Activated B cell treated with CpG ODN at 0.5 μM for 24 hours (primary cell): ENCODE measurements around the gene ATP8A2. TPM values are rescaled to one million over a fixed set of nuclear protein-coding genes. Genes with fewer than 3 reads are reported as not detected.
"Not testable (repeated sequence)": the region's sequence is repeated elsewhere in the genome, so short reads cannot be mapped to it uniquely, and the experiment has no call there.

Experiments used
- ATAC-seq: fragments of 200-7000 bp; cut with Tn5 transposase; one replicate; pipeline ENCODE4 v1.10.0; 2021; ENCODE audit warnings: low read depth, mild to moderate bottlenecking, moderate library complexity
- CTCF ChIA-PET: fragments of 350-600 bp; sonication (Branson Sonifier 250); formaldehyde crosslinking; loops from one replicate; lab custom pipeline; 2021; ENCODE audit warnings: antibody characterized with exemption; lab: Charles Lee
- POLR2A ChIA-PET: fragments of 350-600 bp; sonication (Branson Sonifier 250); formaldehyde crosslinking; loops from one replicate; lab custom pipeline; 2021; ENCODE audit warnings: antibody characterized with exemption; lab: Charles Lee
- DNase-seq: peaks from one replicate; pipeline ENCODE4 v3.0.0; 2022
- H3K27ac Mint-ChIP-seq: one replicate; pipeline ENCODE4 v1.8.0; 2020; ENCODE audit warnings: mixed read lengths
- H3K27me3 Mint-ChIP-seq: one replicate; pipeline ENCODE4 v1.8.0; 2021; ENCODE audit warnings: mixed read lengths
- H3K36me3 Mint-ChIP-seq: one replicate; pipeline ENCODE4 v1.8.0; 2021; ENCODE audit warnings: low read depth, mixed read lengths
- H3K4me1 Mint-ChIP-seq: one replicate; pipeline ENCODE4 v1.8.0; 2021; ENCODE audit warnings: mixed read lengths
- H3K4me3 Mint-ChIP-seq: one replicate; pipeline ENCODE4 v1.8.0; 2020; ENCODE audit warnings: mild to moderate bottlenecking, mixed read lengths
- H3K9me3 Mint-ChIP-seq: one replicate; pipeline ENCODE4 v1.8.0; 2020; ENCODE audit warnings: mixed read lengths
- intact Hi-C: fragments of 100-400 bp; cut with micrococcal nuclease; formaldehyde crosslinking; loops from one replicate; pipeline ENCODE4 v1.15.1; 2024
- total RNA-seq: library from RNA; stranded (reverse); gene quantifications from 2 replicates; pipeline ENCODE4 v1.2.3, GENCODE V29; 2022
- TF ChIP-seq, protein P1 (sequence below): fragments of 200-600 bp; IDR thresholded peaks from one replicate; pipeline ENCODE4 v1.8.0; 2022; ENCODE audit warnings: antibody characterized with exemption, mild to moderate bottlenecking

Gene ATP8A2
- total RNA-seq, 1 donor from 2014 or later: not detected

DNA sequence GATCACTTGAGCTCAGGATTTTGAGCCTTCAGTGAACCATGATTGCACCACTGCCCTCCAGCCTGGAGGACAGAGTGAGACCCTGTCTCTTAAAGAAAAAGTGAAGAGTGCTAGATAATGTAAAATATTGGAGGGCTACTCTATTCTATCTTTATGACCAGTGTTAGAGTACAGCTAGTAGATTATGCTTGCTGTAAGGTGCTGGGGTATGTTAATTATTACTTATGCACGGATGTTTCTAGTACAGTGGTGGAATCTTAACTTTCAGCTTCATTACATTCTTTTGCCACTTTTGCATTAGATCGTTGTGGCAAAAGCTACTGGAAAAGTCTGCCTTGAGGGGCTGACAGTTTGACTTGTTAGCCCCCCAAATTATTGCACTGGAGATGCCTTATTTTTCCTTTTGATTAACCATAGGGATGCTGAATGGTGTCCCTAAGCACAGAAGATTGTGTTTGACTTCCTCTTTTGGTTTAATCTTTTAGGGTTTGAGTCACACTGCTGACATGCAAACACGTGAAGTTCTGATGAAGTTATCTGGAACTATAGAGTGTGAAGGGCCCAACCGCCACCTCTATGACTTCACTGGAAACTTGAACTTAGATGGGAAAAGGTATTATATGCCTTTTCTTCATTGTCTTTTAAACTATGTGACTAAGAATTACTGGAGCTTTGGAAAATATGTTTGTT, 169.8 kb downstream of the ATP8A2 start:
- ATAC-seq (no peak), DNase-seq (no peak)
- no peaks in the 10 kb centered on the region for H3K4me1 Mint-ChIP-seq
- no peak overlapping the region for H3K4me3 Mint-ChIP-seq
- no peaks in the 10 kb centered on the region for H3K9me3 Mint-ChIP-seq
- peaks cover 2% of the 10 kb centered on the region for H3K27me3 Mint-ChIP-seq
- TF ChIP-seq, protein P1, sequence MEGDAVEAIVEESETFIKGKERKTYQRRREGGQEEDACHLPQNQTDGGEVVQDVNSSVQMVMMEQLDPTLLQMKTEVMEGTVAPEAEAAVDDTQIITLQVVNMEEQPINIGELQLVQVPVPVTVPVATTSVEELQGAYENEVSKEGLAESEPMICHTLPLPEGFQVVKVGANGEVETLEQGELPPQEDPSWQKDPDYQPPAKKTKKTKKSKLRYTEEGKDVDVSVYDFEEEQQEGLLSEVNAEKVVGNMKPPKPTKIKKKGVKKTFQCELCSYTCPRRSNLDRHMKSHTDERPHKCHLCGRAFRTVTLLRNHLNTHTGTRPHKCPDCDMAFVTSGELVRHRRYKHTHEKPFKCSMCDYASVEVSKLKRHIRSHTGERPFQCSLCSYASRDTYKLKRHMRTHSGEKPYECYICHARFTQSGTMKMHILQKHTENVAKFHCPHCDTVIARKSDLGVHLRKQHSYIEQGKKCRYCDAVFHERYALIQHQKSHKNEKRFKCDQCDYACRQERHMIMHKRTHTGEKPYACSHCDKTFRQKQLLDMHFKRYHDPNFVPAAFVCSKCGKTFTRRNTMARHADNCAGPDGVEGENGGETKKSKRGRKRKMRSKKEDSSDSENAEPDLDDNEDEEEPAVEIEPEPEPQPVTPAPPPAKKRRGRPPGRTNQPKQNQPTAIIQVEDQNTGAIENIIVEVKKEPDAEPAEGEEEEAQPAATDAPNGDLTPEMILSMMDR: no peak
- H3K27ac Mint-ChIP-seq: no peak overlapping the region
- ChIA-PET POLR2A (no interaction called here), CTCF (no interaction called here)
- no peaks in the 10 kb centered on the region for H3K36me3 Mint-ChIP-seq
- intact Hi-C loops: no loop called here

DNA sequence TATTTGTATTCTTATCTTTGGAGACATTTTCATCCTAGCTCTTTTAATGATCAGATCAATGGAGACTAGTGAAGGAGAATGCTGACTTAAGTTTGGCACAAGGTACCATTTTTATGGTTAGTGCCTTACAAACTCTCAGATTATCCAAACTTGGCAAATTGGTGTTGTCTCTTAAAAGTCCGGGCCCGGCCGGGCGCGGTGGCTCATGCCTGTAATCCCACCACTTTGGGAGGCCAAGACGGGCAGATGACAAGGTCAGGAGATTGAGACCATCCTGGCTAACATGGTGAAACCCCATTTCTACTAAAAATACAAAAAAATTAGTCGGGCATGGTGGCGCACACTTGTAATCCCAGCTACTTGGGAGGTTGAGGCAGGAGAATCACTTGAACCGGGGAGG, 177.2 kb downstream of the ATP8A2 start:
- POLR2A ChIA-PET, H3K4me3 Mint-ChIP-seq, DNase-seq, H3K27ac Mint-ChIP-seq, H3K27me3 Mint-ChIP-seq, H3K4me1 Mint-ChIP-seq, intact Hi-C loops, CTCF ChIA-PET, H3K9me3 Mint-ChIP-seq, H3K36me3 Mint-ChIP-seq, ATAC-seq: not testable (repeated sequence)

DNA sequence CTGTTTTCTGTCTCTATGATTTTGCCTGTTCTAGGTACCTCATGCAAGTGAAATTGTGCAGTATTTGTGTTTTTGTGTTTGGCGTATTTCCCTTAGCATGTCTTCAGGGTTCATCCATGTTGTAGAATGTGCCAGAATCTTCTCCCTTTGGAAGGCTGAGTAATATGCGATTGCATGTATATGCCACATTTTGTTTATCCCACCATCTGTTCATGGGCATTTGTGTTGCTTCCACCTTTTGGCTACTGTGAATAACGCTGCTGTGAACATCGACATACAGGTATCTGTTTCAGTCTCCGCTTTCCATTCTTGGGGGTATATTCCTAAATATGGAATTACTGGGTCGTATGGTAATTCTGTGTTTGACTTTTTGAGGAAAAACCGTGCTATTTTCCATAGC, 190.0 kb downstream of the ATP8A2 start:
- intact Hi-C loops: no loop called here
- TF ChIP-seq, protein P1: no peak
- CTCF ChIA-PET: no interaction called here
- no peaks in the 10 kb centered on the region for H3K36me3 Mint-ChIP-seq
- ATAC-seq: no peak
- no peak overlapping the region for H3K4me3 Mint-ChIP-seq
- no peaks in the 10 kb centered on the region for H3K9me3 Mint-ChIP-seq
- H3K27ac Mint-ChIP-seq: no peak overlapping the region
- no peaks in the 10 kb centered on the region for H3K4me1 Mint-ChIP-seq
- H3K27me3 Mint-ChIP-seq: peaks cover 6% of the 10 kb centered on the region
- DNase-seq: no peak
- POLR2A ChIA-PET: no interaction called here

DNA sequence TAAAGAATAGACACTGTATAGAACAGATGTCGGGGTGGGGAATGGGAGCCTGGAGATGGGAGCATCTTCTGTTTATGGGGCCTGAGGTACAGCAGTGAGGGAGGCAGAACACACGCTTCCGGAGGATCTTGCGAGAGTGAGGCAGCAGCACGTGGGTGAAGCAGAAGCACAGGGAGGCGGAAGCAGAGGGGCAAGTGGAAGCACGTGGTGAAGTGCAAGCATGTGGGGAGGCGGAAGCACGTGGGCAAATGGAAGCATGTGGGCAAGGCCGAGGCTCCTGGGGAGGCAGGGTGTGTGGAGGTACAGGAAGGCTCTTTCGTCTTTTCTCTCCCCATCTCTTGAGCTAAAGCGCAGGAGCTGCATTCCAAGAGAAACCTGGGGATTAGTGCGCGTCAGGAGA, 198.4 kb downstream of the ATP8A2 start:
- ChIA-PET POLR2A (no interaction called here), CTCF (no interaction called here)
- ATAC-seq: no peak
- Mint-ChIP-seq H3K9me3 (no peaks in the 10 kb centered on the region), H3K4me3 (no peak overlapping the region), H3K27ac (no peak overlapping the region), H3K4me1 (no peaks in the 10 kb centered on the region), H3K27me3 (peaks cover 16% of the 10 kb centered on the region), H3K36me3 (no peaks in the 10 kb centered on the region)
- DNase-seq: no peak
- intact Hi-C loops: no loop called here
- TF ChIP-seq, protein P1: no peak

DNA sequence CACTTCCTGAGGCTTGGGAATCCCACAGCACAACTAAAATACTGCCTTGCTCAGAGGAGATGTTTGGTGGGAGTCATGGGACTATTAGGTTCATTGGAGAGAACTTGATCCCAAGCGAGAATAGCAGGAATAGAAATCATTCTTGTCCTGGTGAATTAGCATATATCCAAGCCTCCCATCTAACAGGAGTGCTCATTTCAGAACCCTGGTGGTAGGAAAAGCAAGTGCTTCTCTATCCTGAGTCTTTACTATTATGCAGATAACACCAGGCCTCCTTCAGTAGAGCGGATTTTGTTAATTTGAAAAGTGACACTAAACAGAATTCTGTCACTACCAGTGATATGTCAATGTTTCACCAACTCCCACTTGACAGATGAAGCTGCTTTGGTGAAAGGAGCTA, 199.5 kb downstream of the ATP8A2 start:
- ChIA-PET CTCF (no interaction called here), POLR2A (no interaction called here)
- Mint-ChIP-seq H3K27me3 (peaks cover 10% of the 10 kb centered on the region), H3K9me3 (no peaks in the 10 kb centered on the region), H3K4me1 (no peaks in the 10 kb centered on the region), H3K4me3 (no peak overlapping the region), H3K36me3 (no peaks in the 10 kb centered on the region), H3K27ac (no peak overlapping the region)
- intact Hi-C loops: no loop called here
- TF ChIP-seq, protein P1: no peak
- no peak for ATAC-seq
- DNase-seq: no peak

DNA sequence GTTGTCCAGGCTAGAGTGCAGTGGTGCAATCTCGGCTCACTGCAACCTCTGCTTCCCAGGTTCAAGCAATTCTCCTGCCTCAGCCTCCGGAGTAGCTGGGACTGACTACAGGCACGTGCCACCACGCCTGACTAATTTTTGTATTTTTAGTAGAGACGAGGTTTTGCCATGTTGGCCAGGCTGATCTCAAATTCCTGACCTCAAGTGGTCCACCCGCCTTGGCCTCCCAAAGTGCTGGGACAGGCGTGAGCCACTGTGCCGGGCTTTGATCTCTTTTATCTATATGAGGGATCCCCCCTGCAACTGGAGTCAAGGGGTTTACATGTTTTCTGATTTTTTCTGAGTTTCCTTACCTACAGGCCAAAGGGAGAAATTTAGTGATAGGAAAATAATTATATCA, 200.4 kb downstream of the ATP8A2 start:
- H3K27ac Mint-ChIP-seq, H3K4me3 Mint-ChIP-seq, POLR2A ChIA-PET, intact Hi-C loops, H3K9me3 Mint-ChIP-seq, DNase-seq, ATAC-seq, H3K4me1 Mint-ChIP-seq, CTCF ChIA-PET, H3K27me3 Mint-ChIP-seq, H3K36me3 Mint-ChIP-seq: not testable (repeated sequence)
